Measurements from ENCODE around the gene CEBPB. TPM values are rescaled to one million over a fixed set of nuclear protein-coding genes. Genes with fewer than 3 reads are reported as not detected.
"Not testable (repeated sequence)": the region's sequence is repeated elsewhere in the genome, so short reads cannot be mapped to it uniquely, and the experiment has no call there.

The CEBPB gene
- polyA plus RNA-seq, 10 donors = 4.5 to 8.3 (median 6.6) TPM

- peak in 1 of 3 donors; percentile 84 for DNase-seq
Observed at GRCh38 chr20:50163570-50164317, 26.9 kb upstream of the CEBPB start.

GRCh38 chr20:50165684-50166554 lies 24.7 kb upstream of the CEBPB start:
- peak; percentile 97 to 100 (median 98) for DNase-seq

DNA sequence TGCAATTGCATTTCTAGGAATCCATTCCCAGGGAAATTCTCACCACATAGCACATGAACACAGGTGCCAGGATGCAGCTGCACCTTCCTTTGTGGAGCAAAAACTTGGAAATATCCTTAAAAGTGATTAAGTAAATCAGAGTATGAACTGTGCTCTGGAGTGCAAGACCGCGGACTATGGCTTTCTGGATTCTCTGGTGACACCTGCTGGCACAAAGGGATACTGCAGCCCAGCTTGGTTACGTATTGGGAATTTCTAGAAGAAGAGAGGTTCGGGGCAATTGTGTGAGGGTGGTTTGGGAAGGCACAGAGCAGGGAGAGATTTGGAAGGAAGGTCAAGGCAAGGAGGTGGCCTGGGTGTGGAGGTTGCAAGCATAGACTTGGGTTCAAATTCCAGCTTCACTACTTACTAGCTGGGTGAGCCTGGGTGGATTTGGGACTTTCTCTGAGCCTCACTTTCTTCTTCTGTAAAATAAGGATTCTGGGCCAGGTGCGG lies 21.3 kb upstream of the CEBPB start:
- peak; percentile 70 to 82 (median 75) for DNase-seq

GRCh38 chr20:50170549-50171220 lies 19.9 kb upstream of the CEBPB start:
- DNase-seq = no peak

- peak; percentile 59 to 88 (median 74) for DNase-seq
Observed at GRCh38 chr20:50172347-50173013, 18.1 kb upstream of the CEBPB start.

- no peak for DNase-seq
Observed at GRCh38 chr20:50174456-50174855, 16.2 kb upstream of the CEBPB start.

- DNase-seq = no peak
Observed at GRCh38 chr20:50175938-50176933, 14.4 kb upstream of the CEBPB start.

DNA sequence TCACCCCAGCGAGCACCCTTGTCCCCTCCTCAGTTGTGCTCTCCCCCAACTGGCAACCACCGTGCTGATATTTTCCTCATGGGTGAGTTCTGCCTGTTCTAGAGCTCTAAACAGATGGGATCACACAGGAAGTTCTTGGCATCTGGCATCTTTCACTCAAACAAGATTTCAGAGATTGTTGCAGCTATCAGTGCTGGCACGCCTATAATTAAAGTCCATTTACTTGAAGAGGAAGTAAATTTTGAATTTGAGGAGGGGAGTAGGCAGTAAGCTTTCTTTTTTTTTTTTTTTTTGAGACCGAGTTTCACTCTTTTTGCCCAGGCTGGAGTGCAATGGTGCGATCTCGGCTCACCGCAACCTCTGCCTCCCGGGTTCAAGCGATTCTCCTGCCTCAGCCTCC lies 12.0 kb upstream of the CEBPB start:
- DNase-seq = not testable (repeated sequence)

GRCh38 chr20:50181344-50181743 lies 9.3 kb upstream of the CEBPB start:
- no peak for DNase-seq

DNA sequence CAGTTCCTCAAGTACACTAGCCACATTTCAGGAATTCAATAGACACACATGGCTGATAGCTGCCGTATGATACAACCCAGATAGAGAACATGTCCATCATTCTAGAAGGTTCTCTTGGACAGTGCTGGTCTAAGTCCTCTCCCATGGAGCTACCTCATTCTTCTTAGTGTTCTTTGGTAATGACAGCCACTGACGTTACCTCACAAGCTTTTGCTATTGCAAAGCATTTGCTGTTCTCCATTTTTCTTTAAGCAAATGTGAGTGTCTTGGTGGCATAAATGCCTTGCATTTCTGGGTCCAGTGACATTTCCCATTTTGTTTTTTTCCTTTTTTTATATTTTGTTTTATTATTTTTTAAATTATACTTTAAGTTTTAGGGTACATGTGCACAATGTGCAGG lies 8.3 kb upstream of the CEBPB start:
- DNase-seq = no peak

DNA sequence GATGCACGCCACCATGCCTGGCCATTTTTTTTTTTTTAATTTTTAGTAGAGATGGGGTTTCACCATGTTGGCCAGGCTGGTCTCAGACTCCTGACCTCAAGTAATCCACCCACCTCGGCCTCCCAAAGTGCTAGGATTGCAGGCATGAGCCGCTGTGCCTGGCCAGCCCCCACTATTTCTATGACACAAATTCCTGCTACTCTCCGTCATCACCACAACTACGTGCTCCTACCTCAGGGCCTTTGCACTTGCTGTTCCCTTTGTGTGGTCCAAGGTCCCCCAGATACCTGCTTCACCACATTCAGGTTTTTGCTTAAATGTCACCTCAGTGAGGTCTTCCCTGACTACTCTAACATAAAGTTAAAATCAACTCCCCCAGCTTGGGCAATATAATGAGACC lies 5.2 kb upstream of the CEBPB start:
- DNase-seq = no peak

DNA sequence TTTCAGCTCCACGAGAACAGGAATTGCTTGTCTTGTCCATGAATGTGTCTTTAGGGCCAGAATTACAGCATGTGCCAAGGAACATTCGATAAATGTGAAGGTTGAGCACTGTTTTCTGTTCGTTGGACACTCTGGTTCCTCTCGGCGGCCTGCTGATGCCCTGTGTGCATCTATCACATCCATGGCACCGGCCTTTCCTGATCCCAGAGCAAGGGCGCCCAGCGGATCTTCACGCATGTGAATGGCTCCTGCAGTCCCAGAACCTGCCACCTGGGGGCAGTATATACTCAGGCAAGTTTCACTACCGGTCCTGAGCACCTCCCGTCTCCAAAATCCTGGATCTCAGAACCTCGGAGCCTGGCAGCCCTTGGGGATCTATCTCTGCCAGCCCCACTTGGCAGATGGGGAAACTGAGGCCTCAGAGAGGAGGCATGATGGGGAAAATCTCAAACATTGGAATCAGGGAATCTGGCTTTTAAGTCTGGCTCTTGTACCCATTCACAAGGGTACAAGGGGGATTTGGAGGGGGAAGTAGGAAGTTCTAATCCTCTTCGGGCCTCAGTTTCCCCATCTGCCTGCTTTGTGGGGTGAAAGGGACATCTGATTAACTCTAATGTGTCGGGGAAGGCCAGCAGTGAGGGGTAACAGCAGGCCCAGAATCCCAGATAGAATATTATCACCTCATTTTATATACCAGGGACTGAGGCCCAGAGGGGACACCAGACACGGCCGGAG lies 4.3 kb upstream of the CEBPB start:
- peak; percentile 76 to 89 (median 87) for DNase-seq

GRCh38 chr20:50186987-50187402 lies 3.6 kb upstream of the CEBPB start:
- DNase-seq = peak in 1 of 3 donors; percentile 44

DNA sequence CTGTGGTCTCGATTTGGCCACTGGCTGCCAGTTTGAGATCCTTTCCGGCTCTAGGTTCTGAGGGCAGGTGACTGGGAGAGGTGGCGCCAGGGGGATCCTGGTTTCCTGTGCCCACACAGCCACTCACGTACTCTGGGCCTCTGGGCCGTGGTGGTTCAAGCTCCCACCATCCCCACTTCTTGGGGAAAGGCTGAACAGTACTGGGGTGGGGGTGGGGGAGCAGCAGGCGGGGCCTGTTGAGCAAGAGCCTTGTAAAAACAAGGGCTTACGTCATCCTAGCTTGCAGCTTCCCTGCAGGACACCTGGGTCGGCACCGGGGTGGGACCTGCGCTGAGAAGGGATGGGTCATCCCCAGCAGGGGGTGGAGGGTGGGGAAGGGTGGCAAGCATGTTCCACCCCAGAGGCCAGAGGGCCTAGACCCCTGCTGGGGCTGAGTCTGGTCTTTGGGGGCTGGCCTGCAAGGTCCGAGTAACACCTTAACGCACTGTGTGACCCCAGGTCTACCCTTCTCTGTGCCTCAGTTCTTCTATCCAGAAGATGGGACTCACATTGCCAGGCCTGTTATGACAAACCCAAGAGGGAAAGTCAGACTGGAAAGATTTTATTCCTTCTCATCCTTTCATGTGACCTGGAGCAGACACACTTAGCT lies 3.1 kb upstream of the CEBPB start:
- DNase-seq = peak in 1 of 3 donors; percentile 36

DNA sequence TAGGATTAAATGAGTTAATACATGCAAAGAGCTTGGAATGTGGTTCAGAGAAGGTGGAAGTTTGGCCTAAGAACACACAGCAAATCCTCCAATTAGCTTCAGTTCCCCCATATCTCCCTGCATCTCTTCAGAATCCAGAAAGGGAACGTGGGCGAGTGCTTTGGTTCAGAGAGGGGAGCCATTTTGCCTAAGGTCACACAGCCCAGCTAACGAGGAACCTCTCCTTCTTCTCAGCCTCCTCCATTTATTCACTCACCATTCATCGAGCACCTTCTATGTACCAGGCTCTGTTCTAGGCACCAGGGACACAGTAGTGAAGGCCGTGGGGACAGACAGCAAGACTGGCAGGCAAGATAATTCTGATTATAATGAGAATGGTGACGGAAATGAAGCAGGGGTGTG lies 2.3 kb upstream of the CEBPB start:
- DNase-seq = no peak

- no peak for DNase-seq
Observed at GRCh38 chr20:50188879-50189680, 1.6 kb upstream of the CEBPB start.

- DNase-seq = peak in 1 of 3 donors; percentile 30
Observed at GRCh38 chr20:50189681-50190250, 864 bp upstream of the CEBPB start.

DNA sequence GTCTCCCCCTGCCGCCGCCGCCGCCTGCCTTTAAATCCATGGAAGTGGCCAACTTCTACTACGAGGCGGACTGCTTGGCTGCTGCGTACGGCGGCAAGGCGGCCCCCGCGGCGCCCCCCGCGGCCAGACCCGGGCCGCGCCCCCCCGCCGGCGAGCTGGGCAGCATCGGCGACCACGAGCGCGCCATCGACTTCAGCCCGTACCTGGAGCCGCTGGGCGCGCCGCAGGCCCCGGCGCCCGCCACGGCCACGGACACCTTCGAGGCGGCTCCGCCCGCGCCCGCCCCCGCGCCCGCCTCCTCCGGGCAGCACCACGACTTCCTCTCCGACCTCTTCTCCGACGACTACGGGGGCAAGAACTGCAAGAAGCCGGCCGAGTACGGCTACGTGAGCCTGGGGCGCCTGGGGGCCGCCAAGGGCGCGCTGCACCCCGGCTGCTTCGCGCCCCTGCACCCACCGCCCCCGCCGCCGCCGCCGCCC lies 474 bp downstream of the CEBPB start:
- peak in 1 of 3 donors; percentile 52 for DNase-seq

Measured in muscle of back (tissue), 11 donors.